NCI-H2196 (cell line): ENCODE results near the gene ARL5A.
"Not testable (repeated sequence)": the region's sequence is repeated elsewhere in the genome, so short reads cannot be mapped to it uniquely, and the experiment has no call there.

Source experiments
- DNase-seq: peaks from one replicate; lab custom pipeline; 2025; ENCODE audit not compliant: unreplicated experiment; lab: John Stamatoyannopoulos, UW

Gene ARL5A

DNA sequence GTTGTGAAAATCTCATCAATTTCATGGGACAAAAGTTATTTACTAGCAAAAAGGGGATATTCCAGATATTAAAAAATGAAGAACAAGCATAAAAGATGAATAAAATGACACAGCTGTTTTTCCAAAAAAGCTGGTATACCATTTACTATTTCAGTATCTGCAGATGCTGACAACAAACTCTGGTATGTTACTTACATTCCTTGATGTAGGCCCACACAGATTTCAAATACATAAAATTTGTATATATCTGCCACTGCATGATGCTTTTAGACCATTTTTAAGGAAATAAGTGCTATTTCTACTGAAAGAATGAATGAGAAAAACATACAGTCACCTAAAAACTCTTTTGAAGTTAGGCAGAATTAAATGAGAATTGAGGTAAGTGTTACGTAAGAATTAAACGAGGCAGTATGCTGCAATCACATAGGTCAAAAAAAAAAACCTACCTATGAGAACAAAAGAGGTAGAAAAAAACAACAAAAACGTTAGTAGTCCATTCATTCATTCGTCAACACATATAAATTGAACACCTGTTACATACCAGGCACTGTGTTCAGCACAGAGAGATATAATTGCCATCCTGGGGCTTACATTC is 32.5 kb downstream of the ARL5A start:
- no peak for DNase-seq

- not testable (repeated sequence) for DNase-seq
Measured at GRCh38 chr2:151794422-151794821, 33.8 kb downstream of the ARL5A start.

DNA sequence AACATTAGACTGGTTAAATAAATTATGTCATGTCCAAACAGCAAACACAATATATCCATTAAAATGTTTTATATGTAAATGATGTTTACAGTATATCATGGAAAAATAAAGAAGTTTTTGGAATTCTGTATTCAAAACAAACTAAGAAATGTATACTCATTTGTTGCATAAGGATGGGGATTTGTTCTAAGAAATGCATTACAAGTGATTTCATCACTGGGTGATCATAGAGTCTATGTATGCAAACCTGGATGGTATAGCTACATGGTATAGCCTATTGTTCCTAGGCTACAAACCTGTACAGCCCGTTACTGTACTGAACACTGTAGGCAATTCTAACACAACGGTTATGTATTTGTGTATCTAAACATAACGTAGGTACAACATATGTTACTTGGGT is 35.1 kb downstream of the ARL5A start:
- DNase-seq = no peak

DNA sequence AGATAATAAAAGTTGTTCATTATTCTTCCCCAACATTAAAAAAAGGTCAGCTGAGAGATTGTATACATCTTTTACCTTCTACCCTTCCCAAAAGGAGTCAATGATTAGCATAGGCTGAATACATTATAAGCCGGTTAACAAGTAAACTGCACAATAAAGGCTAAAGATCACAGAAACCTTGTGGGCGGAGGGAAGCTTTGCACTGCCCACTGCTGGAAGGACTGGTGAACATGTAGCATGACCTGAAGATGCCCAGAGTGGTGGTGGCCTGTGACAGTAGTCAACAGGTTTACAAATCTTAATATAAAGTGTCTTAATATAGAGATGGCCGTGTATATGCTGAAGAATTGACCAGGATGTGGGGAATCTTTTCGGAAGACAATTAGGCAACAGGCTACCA is 35.6 kb downstream of the ARL5A start:
- DNase-seq = no peak

- DNase-seq = no peak
Measured at GRCh38 chr2:151791545-151791944, 36.7 kb downstream of the ARL5A start.

GRCh38 chr2:151790689-151791088 is 37.5 kb downstream of the ARL5A start:
- no peak for DNase-seq

GRCh38 chr2:151789055-151789834 is 39.0 kb downstream of the ARL5A start:
- DNase-seq = no peak

GRCh38 chr2:151786483-151786882 is 41.7 kb downstream of the ARL5A start:
- DNase-seq = no peak

DNA sequence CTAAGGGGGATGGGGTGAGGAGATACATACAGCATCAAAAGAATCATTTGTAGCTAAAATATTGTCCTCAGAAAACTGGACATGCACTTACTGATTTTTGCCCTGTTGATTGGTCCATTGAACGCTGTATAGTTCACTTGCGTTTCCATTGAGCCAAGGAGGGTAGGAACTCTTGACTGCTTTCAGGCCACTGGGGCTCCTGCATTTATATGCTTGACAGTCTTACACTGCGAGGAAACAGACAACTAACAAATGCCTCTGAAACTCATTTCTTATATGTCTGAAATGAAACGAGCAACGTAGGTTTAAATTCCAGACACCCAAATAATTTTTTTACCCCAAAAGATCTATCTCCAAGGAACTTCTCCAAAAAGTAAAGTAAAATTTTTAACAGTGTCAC is 42.1 kb downstream of the ARL5A start:
- no peak for DNase-seq

DNA sequence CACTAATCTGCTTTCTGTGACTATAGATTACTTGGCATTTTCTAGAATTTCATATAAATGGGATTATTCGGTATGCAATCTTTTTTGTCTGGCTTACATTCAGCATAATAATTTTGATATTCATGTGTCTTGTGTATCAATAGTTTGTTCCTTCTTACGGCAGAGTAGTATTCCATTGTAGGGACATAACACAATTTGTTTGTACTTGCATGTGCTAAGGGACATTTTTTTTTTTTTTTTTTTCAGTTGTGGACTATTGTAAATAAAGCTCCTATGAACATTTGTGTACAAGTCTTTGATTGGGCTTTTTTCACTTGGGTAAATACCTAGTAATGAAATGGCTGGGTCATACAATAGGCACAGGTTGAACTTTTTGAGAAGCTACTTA is 45.1 kb downstream of the ARL5A start:
- DNase-seq = no peak

- no peak for DNase-seq
Measured at GRCh38 chr2:151782378-151783132, 45.7 kb downstream of the ARL5A start.

- DNase-seq = no peak
Measured at GRCh38 chr2:151781642-151782041, 46.6 kb downstream of the ARL5A start.

DNA sequence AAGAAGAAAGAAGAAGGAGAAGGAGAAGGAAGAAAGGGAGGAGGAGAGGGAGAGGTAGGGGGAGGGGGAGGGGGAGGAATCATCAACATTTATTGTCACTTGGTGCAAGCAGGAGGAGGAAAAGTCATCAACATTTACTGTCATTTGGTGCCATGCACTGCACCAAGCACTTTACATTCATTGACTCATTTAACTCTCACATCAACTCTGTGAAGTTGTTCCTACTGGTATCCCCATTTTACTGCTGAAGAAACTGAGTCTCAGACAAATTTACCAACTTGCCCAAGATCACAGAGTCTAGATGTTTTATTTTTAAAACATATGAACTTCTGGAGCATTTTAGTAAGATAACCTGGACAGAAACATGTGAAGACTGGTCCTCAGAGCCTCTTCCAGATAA is 47.3 kb downstream of the ARL5A start:
- no peak for DNase-seq

GRCh38 chr2:151777935-151778334 is 50.3 kb downstream of the ARL5A start:
- DNase-seq = no peak

DNA sequence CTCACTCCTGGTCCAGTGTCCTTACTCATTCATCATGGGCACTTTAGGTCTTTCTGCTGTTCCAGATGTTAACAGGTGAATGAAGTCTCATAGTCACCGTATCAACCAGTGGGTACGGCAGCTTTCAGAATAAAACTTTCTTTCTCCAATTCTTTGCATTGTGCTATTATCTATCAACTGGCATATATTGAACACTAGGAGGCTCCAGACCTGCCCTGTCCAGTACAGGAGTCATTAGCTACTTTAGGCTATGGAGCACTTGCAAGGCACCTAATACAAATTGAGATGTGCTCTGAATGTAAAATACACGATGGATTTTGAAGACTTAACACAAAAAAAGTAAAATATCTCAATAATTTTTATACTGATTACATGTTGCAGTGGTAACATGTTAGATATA is 50.7 kb downstream of the ARL5A start:
- no peak for DNase-seq

DNA sequence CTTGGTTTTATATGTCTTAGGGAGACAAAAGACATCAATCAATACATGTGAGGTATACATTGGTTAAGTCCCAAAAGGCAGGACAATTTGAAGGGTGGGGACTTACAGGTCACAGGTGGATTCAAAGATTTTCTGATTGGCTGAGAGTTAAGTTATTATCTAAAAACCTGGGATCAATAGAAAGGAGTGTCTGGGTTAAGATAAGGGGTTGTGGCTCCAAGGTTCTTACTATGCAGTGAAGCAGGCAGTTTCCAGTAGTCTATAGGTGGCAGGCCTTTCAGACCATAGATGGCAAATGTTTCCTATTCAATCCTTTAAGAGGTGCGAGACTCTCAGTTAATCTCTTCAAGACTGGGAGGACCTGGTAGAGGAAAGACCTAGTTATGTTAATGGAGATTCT is 51.9 kb downstream of the ARL5A start:
- DNase-seq = no peak

DNA sequence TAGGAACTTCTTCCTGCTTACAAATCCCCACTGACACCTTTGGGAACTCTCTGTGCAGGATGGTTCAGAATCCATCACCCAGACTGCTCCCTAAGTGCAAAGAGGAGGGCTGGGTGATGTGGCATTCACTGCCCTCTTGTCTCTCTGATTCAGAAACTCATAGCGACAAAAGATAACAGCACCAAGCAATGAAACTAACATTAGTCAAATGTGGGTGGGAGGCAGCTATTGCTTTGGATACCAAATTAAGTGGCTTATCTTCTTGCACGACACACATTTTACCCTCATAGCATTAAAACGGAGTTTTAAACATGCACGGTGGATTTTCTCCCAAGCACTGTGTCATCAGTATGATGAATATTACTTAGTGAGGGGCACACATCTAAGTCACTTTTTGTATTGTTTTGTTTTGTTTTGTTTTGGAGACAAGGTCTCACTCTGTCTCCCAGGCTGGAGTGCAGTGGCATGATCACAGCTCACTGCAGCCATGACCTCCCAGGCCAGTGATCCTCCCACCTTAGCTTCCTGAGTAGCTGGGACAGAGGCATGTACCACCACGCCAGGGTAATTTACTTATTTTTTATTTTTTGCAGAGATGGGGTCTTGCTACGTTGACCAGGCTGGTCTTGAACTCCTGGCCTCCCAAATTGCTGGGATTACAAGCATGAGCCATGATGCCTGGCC is 53.0 kb downstream of the ARL5A start:
- DNase-seq = no peak

DNA sequence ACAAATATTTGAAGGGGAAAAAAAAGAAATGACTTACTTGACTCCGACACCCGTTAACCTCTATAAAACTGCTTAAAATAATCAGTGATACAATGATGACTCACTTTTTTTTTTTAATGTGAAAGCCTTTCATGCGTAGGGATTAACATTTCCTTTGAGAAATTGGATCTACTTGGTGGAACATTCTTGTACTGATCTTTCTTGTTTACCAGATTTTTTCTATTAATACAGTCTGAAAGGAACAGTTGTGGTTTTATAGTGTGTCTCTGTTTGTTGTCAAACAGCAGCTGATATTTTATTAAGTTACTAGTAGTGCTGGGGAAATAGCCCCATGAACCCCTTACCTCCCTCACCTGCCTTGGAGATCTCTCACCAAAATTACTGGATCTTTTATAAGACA is 53.7 kb downstream of the ARL5A start:
- no peak for DNase-seq

GRCh38 chr2:151771599-151772358 is 56.4 kb downstream of the ARL5A start:
- no peak for DNase-seq

DNA sequence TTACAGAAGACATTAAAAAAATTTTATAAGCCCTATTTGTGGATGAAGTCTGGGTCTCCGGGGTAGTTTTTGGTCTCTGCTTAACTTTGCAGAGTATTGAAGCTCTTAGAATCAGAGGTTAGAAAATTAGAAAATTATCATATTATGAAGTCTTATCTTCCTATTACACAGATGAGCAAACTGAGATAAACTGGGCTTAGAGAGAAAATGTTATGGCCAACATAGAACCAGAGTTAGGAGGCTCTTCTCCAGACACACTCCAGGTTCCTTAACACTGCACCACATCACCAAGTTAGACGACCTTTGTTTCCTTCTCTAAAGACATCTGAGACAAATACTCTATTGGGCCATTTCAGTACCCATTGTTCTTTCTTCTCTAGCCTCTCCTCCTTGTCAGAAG is 57.2 kb downstream of the ARL5A start:
- DNase-seq = no peak

- no peak for DNase-seq
Measured at GRCh38 chr2:151769606-151770005, 58.6 kb downstream of the ARL5A start.
